Choroid plexus epithelial cell (primary cell): ENCODE data around the gene BSND.

Experiments used
- DNase-seq: peaks from one replicate; pipeline ENCODE4 v3.0.0-alpha.2; 2010; ENCODE audit warnings: low read depth
- H3K4me3 ChIP-seq: 2 replicates; pipeline ENCODE4 v1.5.1; 2011; ENCODE audit warnings: low read depth, mild to moderate bottlenecking, control low read depth, low read length, moderate library complexity
- TF ChIP-seq, protein P1 (sequence below): conservative IDR thresholded peaks from 2 replicates; pipeline ENCODE4 v1.5.1; 2011; ENCODE audit warnings: low read depth, mild to moderate bottlenecking, control low read depth, inconsistent platforms, low read length, moderate library complexity

The BSND gene

DNA sequence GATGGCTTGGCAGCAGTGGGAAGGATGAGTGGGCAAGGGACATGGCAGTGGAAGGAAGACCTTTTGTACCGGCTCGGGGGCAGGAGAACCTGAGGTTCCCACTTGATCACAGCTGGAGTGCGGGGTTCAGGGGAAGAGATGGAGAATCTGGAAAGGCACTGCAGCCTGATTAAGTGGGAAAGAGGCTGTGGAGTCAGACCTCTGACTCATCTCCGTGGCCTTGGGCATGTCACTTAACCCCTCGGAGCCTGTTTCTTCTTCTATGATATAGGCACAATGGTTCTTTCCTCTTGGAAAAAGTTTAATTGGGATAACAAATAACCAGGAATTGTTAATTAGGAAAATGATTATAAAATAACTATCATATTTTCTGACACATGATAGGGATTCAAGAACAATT, 31.4 kb upstream of the BSND start:
- H3K4me3 ChIP-seq, result no peak overlapping the region
- no peak for DNase-seq
- TF ChIP-seq, protein P1, sequence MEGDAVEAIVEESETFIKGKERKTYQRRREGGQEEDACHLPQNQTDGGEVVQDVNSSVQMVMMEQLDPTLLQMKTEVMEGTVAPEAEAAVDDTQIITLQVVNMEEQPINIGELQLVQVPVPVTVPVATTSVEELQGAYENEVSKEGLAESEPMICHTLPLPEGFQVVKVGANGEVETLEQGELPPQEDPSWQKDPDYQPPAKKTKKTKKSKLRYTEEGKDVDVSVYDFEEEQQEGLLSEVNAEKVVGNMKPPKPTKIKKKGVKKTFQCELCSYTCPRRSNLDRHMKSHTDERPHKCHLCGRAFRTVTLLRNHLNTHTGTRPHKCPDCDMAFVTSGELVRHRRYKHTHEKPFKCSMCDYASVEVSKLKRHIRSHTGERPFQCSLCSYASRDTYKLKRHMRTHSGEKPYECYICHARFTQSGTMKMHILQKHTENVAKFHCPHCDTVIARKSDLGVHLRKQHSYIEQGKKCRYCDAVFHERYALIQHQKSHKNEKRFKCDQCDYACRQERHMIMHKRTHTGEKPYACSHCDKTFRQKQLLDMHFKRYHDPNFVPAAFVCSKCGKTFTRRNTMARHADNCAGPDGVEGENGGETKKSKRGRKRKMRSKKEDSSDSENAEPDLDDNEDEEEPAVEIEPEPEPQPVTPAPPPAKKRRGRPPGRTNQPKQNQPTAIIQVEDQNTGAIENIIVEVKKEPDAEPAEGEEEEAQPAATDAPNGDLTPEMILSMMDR, result no peak

DNA sequence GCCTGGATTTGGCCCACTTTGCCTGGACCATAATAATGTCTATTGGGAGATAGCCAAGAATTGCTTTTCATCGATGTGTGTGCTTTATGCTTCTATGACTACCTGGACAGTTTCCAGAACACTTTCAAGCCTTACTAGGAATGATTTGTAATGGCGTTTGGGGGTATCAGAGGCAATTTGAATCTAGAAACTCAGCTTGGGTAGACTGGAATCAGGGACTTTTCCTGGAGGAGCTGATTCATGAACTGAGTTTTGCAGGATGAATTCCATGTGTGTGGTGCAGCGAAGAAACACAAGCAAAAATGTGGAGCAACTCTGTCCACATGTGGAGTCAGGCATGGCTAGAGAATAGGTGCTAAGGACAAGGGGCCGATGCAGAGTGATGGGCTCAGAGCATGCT, 30.2 kb upstream of the BSND start:
- no peak overlapping the region for H3K4me3 ChIP-seq
- TF ChIP-seq, protein P1, result no peak
- no peak for DNase-seq

DNA sequence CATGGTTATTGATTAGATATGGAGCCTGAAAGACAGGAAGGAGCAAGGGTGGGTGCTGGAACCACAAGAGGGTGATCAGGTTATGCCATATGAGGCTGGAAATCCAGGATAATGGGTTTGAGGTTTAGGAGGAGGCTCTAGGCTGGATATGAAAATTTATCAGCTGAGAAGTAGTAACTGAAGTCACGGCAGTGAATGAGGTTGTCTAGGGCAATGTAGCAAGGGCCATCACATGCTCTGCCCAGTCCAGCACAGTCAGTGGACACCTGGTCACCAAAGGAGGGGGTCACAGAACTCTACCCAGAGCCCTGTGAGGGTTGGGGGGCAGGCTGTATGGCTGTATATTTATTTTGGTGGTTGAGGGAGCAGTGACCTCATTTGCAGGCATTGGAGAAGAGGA, 28.9 kb upstream of the BSND start:
- no peak overlapping the region for H3K4me3 ChIP-seq
- DNase-seq, result no peak
- TF ChIP-seq, protein P1, result no peak

DNA sequence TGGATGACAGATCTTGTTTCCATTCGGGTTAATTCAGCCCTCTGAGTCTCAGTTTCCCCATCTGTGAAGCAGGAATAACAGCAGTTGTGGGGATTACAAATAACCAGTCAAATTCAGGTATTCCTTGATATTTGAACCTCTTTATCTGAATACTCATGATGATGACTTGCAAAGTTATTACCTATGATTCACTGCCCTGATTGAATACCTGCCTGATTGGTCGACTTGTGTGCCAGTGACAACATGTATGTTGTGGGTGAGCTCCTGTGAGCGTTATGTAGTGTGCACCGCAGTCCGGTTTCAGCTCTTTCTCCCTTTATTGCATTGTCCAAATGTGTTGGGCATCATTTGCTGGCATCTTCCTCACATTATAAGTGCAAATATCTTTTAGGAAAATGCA, 27.8 kb upstream of the BSND start:
- TF ChIP-seq, protein P1, result no peak
- DNase-seq, result no peak
- H3K4me3 ChIP-seq, result no peak overlapping the region

DNA sequence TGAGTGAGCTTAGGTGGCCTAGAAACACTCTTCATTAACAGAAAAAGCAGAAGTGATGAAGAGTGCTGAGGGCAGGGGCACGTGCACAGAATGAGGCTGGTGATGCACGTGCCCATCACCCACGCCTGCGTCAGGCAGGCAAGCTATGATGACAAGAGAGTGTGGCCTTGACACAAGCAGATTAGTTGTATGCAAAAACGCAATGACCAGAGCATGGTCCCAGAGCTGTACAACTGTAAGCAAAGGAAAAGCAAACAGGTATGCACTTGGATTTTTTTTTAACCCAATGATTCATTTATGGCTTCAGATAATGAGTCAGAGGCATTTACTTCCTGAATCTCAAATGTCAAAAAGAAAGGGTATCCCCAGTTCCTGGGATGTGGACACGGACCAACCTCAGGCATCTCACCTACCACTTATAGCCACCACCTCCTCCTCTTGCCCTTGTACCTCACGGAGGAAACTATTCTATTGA, 27.4 kb upstream of the BSND start:
- DNase-seq, result peak; percentile 29
- no peak overlapping the region for H3K4me3 ChIP-seq
- TF ChIP-seq, protein P1, result no peak

DNA sequence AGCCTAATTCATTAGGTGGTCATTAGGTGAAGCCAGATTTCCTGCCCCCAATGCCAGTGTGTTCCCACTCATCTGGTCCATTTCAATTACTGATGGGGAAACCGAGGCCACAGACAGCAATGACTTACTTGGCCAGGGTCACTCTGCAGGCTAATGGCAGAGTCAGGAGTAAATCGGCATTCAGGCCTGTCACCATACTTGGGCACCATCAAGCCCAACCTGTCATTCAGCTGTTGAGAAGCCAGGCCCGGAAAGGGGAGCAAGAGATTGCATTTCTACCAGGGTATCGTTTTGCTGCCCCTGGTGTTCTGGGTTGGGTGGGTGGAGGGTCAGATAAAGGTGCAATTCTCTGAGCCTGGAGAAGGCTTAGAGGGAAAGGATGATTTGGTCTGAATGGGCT, 26.3 kb upstream of the BSND start:
- no peak overlapping the region for H3K4me3 ChIP-seq
- DNase-seq, result no peak
- TF ChIP-seq, protein P1, result no peak

DNA sequence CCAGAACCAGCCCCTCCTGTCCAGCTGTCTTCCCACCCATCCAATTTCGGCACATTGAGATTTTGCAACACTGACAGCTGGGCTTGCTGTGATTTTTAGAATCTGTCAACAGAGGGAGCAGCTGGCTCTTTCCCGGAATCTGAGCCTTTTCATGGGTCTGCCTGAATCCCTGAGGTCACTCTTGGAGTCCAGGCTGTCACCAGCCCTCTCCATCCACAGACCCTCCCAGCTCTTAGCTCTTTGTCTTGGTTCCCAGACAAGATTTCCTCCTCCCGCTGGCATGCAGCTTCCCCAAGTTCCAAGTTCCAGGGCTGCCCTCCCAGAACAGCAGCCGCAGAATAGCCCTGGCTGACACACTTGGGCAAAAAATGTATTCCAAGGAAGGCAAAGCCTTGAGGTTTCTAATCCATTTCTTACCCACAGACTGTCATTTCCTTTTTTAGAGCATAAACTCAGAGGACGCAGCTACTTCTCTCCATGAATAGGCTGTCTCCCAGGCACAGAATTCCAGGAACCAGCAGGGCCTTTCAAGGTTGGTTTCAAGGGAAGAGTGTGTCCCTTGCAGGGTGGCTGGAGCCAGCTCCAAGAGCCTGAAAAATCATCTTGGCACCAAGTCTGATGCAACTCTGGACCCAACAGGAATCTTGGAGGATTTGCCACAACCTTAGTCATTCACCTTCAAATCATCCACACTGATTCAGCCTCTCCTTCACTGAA, 25.4 kb upstream of the BSND start:
- no peak overlapping the region for H3K4me3 ChIP-seq
- DNase-seq, result peak; percentile 38
- TF ChIP-seq, protein P1, result peak; percentile 70
